Measurements from ENCODE around the gene CYB5R3.

- TF ChIP-seq CTCF (conservative IDR thresholded peaks at IDR 0.05 in 1 of 2, IDR thresholded peaks at IDR 0.05 in 1 of 2; ENCODE audit: extremely low read depth in 1 of 2, insufficient read depth in 1 of 2, low read depth in 1 of 2, low read length in 2 of 2) (no peak), EZH2 (IDR thresholded peaks at IDR 0.05; ENCODE audit: borderline replicate concordance, low read length) (no peak)
These were observed 13.7 kb downstream of the CYB5R3 start for GRCh38 chr22:42635531-42635930.
